A549 (cell line): ENCODE measurements around the gene ITM2B. TPM values are rescaled to one million over a fixed set of nuclear protein-coding genes. Genes with fewer than 3 reads are reported as not detected.

Experiments used
- ATAC-seq, 2 experiments: fragments of 200-7000 bp in 1 of 2; fragments of >200 bp in 1 of 2; cut with Nextera tagmentation in 1 of 2; cut with Tn5 transposase in 1 of 2; 3 replicates each; pipeline versions ENCODE4 v1.8.0 to v1.9.1; 2018 to 2020; ENCODE audit warnings: mild to moderate bottlenecking in 1 of 2, moderate library complexity in 1 of 2
- CTCF ChIA-PET: fragments of 300-600 bp; sonication (Branson Sonifier 250); formaldehyde crosslinking; extraction: SDS; loops from one replicate; lab custom pipeline; 2021; ENCODE audit warnings: antibody characterized with exemption, inconsistent platforms; lab: Yijun Ruan, JAX
- POLR2A ChIA-PET: fragments of 350-600 bp; formaldehyde crosslinking; extraction: SDS; loops from one replicate; lab custom pipeline; 2021; ENCODE audit warnings: antibody characterized with exemption, inconsistent platforms; lab: Yijun Ruan, JAX
- DNase-seq, 2 experiments: peaks; one replicate each; pipeline versions ENCODE4 v3.0.0 to v3.0.0-alpha.2; 2011 to 2016; ENCODE audit warnings: low read depth in 1 of 2, low spot score in 1 of 2
- FAIRE-seq: peaks from 2 replicates; lab custom pipeline; 2011; peaks lifted over from hg19 to GRCh38; lab: Jason Lieb, UNC
- H3K27ac ChIP-seq, 2 experiments: fragments of >200 bp; sonication (Bioruptor Twin); formaldehyde crosslinking; 3 replicates each; pipeline ENCODE4 v1.5.1; 2016 to 2017
- H3K4me1 ChIP-seq: fragments of >200 bp; sonication (Bioruptor Twin); formaldehyde crosslinking; 3 replicates; pipeline ENCODE4 v1.6.1; 2016
- H3K4me2 ChIP-seq: fragments of >200 bp; sonication (Bioruptor Twin); formaldehyde crosslinking; 3 replicates; pipeline ENCODE4 v1.6.1; 2016
- H3K4me3 ChIP-seq: fragments of >200 bp; sonication (Bioruptor Twin); formaldehyde crosslinking; 3 replicates; pipeline ENCODE4 v1.5.1; 2016
- H3K9me3 ChIP-seq: fragments of >200 bp; sonication (Bioruptor Twin); formaldehyde crosslinking; 3 replicates; pipeline ENCODE4 v1.6.1; 2016
- ATOH8 ChIP-seq: fragments of 250-450 bp; sonication (Bioruptor Pico); IDR thresholded peaks from 2 replicates; pipeline ENCODE4 v1.5.0; 2020; ENCODE audit warnings: low read depth, mild to moderate bottlenecking, moderate library complexity
- EHF ChIP-seq: fragments of 250-450 bp; sonication (Bioruptor Pico); IDR thresholded peaks from 2 replicates; pipeline ENCODE4 v1.5.0; 2020; ENCODE audit warnings: mild to moderate bottlenecking
- EHMT2 ChIP-seq: fragments of 200-600 bp; sonication (generic); IDR thresholded peaks from 2 replicates; pipeline ENCODE4 v1.6.1; 2016; ENCODE audit warnings: antibody characterized with exemption, low read depth, mild to moderate bottlenecking, moderate library complexity
- EP300 ChIP-seq, 2 experiments: fragments of >200 bp; sonication (Bioruptor Twin); formaldehyde crosslinking; IDR thresholded peaks; 2 replicates in 1 of 2; 3 replicates in 1 of 2; pipeline ENCODE4 v1.6.1; 2016 to 2017
- FOSL2 ChIP-seq, 2 experiments: fragments of 450-650 bp in 1 of 2; fragments of >200 bp in 1 of 2; sonication (Bioruptor Twin) in 1 of 2; formaldehyde crosslinking; IDR thresholded peaks; 2 replicates each; pipeline versions ENCODE4 v1.5.0 to v1.6.1; 2016 to 2020; ENCODE audit warnings: mild to moderate bottlenecking in 1 of 2, moderate library complexity in 1 of 2
- HDAC2 ChIP-seq: fragments of 200-600 bp; sonication (generic); IDR thresholded peaks from 2 replicates; pipeline ENCODE4 v1.6.1; 2016
- JUN ChIP-seq, 2 experiments: fragments of >200 bp; sonication (Bioruptor Twin); formaldehyde crosslinking; IDR thresholded peaks; 2 replicates in 1 of 2; 3 replicates in 1 of 2; pipeline ENCODE4 v1.6.1; 2016 to 2017
- JUNB ChIP-seq: fragments of >200 bp; sonication (Bioruptor Twin); formaldehyde crosslinking; IDR thresholded peaks from 2 replicates; pipeline ENCODE4 v1.6.1; 2016
- KDM5A ChIP-seq: fragments of 200-600 bp; sonication (generic); IDR thresholded peaks from 2 replicates; pipeline ENCODE4 v1.6.1; 2016; ENCODE audit warnings: antibody characterized with exemption, mild to moderate bottlenecking
- NFE2L2 ChIP-seq: fragments of 150-350 bp; conservative IDR thresholded peaks from 2 replicates; pipeline ENCODE4 v1.6.1; 2014; ENCODE audit warnings: low read length
- NPAS2 ChIP-seq: fragments of 250-450 bp; sonication (Bioruptor Pico); IDR thresholded peaks from 2 replicates; pipeline ENCODE4 v1.8.0; 2022; ENCODE audit warnings: mild to moderate bottlenecking, moderate library complexity, borderline replicate concordance
- PHF8 ChIP-seq: fragments of 200-600 bp; sonication (generic); IDR thresholded peaks from 2 replicates; pipeline ENCODE4 v1.6.1; 2016; ENCODE audit warnings: low read depth, mild to moderate bottlenecking, antibody characterized with exemption, moderate library complexity, borderline replicate concordance
- RFX5 ChIP-seq: fragments of 450-650 bp; IDR thresholded peaks from 2 replicates; pipeline ENCODE4 v1.7.1; 2014; ENCODE audit warnings: antibody characterized with exemption, mild to moderate bottlenecking, moderate library complexity
- TFCP2L1 ChIP-seq: fragments of 250-450 bp; sonication (Bioruptor Pico); IDR thresholded peaks from 2 replicates; pipeline ENCODE4 v1.5.0; 2021; ENCODE audit warnings: mild to moderate bottlenecking
- ZFP36 ChIP-seq: fragments of 450-650 bp; IDR thresholded peaks from 2 replicates; pipeline ENCODE4 v1.6.1; 2014; ENCODE audit warnings: borderline replicate concordance; ENCODE audit not compliant: partially characterized antibody
- ZSCAN20 ChIP-seq: fragments of 250-450 bp; sonication (Bioruptor Pico); IDR thresholded peaks from 2 replicates; pipeline ENCODE4 v1.8.0; 2022; ENCODE audit warnings: mild to moderate bottlenecking, moderate library complexity
- WGBS: methylation state at CpG from one replicate; pipeline ENCODE4 v1.1.6; 2017; ENCODE audit errors: missing lambda C conversion rate; 5-methylcytosine and 5-hydroxymethylcytosine counted together
- polyA plus RNA-seq, 4 experiments: library from polyadenylated mRNA; depleted of rRNA in 3 of 4; stranded (reverse); fragments of >200 nt; fragmentation: RNase III in 1 of 4; extraction: RNeasy Plus Mini Kit Qiagen cat#74134 plus additional on column Dnase treatment in 1 of 4; gene quantifications; 2 replicates in 3 of 4; 3 replicates in 1 of 4; pipeline ENCODE4 v1.2.3, GENCODE V29; 2011 to 2017
- TF ChIP-seq, protein P1 (sequence below): IDR thresholded peaks from 2 replicates; pipeline ENCODE4 v1.6.1; 2012
- TF ChIP-seq, protein P2 (sequence below): fragments of 450-650 bp; IDR thresholded peaks from 2 replicates; pipeline ENCODE4 v1.6.1; 2014; ENCODE audit warnings: antibody characterized with exemption
- TF ChIP-seq, protein P3 (sequence below): IDR thresholded peaks from 2 replicates; pipeline ENCODE4 v1.6.1; 2012

The ITM2B gene
- polyA plus RNA-seq, 2 of the 4 experiments (the other 2 are of a cell fraction) = 116 to 226 TPM

DNA sequence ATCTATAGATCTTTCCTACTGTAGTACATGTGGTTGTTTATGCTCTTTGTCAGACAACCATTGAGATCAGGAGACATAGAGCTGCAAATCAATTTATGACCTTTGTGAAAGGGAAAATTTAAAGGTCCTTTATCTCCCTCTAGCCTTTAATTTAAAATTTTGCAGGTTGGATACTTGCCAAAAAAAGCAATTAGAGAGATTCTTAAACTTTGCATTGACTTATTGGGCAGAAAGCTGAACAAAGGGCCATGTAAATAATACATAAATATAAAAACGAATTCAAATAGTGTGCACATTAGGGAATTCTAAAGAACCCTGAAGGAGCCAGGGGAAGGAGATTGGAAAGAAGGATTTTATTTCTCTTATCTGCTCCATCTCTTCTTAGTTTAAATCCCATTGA, 48.5 kb downstream of the ITM2B start:
- POLR2A ChIA-PET = no interaction called here
- no peak for ATAC-seq
- Histone ChIP-seq H3K4me1 (no peaks in the 10 kb centered on the region), H3K9me3 (no peaks in the 10 kb centered on the region), H3K27ac (no peak overlapping the region), H3K4me2 (no peak overlapping the region), H3K4me3 (no peak overlapping the region)
- no peak for DNase-seq
- no peak for FAIRE-seq
- WGBS = 59% methylated on average over 1 of the region's 1 CpG
- TF ChIP-seq TFCP2L1 (CRISPR knock-in tag) (no peak), EHF (no peak), FOSL2 (IDR thresholded peaks at IDR 0.05) (no peak), FOSL2 (CRISPR knock-in tag; IDR thresholded peaks at IDR 0.05) (no peak), ATOH8 (CRISPR knock-in tag) (no peak), KDM5A (no peak), RFX5 (no peak)
- TF ChIP-seq, protein P1, sequence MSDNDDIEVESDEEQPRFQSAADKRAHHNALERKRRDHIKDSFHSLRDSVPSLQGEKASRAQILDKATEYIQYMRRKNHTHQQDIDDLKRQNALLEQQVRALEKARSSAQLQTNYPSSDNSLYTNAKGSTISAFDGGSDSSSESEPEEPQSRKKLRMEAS = no peak
- CTCF ChIA-PET = no interaction called here

DNA sequence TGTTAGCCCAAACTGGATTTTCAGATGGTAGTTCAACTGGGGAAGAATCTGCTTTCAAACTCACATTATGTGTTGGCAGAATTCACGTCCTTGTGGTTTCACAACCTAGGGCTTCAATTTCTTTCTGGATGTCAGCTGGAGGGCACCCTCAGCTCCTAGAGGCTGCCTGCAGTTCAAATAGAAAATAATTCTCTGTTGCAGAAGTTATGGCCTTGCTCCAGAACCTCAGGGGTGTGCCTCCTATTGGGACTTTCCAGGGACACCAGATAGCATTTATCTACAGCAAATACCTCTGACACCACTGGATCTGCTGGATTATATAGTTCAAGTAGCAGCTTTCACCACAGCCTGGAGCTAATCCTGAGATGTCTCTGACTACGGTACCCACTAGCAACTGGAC, 58.7 kb downstream of the ITM2B start:
- Histone ChIP-seq H3K4me2 (no peak overlapping the region), H3K9me3 (no peaks in the 10 kb centered on the region), H3K4me1 (no peaks in the 10 kb centered on the region), H3K27ac (no peak overlapping the region), H3K4me3 (no peak overlapping the region)
- POLR2A ChIA-PET = interaction anchor here (0.6 kb wide), 1 partner anchor 154 kb away, joined by 3 read pairs; no protein-coding TSS in a partner anchor
- ATAC-seq (no peak), DNase-seq (no peak), FAIRE-seq (no peak)
- TF ChIP-seq EP300 (IDR thresholded peaks at IDR 0.05) (no peak), EHMT2 (no peak), RFX5 (no peak), JUN (IDR thresholded peaks at IDR 0.05) (no peak)
- WGBS = 34% methylated on average over 2 of the region's 2 CpGs
- CTCF ChIA-PET = interaction anchor here (0.6 kb wide), 1 partner anchor 121 kb away, joined by 3 read pairs; no protein-coding TSS in a partner anchor

GRCh38 chr13:48292650-48293049, 59.6 kb downstream of the ITM2B start:
- Histone ChIP-seq H3K27ac (no peak overlapping the region), H3K9me3 (no peaks in the 10 kb centered on the region), H3K4me2 (no peak overlapping the region), H3K4me3 (no peak overlapping the region), H3K4me1 (no peaks in the 10 kb centered on the region)
- POLR2A ChIA-PET = no interaction called here
- WGBS = 65% methylated on average over 4 of the region's 4 CpGs
- CTCF ChIA-PET = no interaction called here
- no peak for FAIRE-seq
- ATAC-seq = no peak
- DNase-seq = no peak
- no peak for TF ChIP-seq EHMT2
- no peak for TF ChIP-seq ZFP36
- no peak for TF ChIP-seq NFE2L2
- TF ChIP-seq, protein P2, sequence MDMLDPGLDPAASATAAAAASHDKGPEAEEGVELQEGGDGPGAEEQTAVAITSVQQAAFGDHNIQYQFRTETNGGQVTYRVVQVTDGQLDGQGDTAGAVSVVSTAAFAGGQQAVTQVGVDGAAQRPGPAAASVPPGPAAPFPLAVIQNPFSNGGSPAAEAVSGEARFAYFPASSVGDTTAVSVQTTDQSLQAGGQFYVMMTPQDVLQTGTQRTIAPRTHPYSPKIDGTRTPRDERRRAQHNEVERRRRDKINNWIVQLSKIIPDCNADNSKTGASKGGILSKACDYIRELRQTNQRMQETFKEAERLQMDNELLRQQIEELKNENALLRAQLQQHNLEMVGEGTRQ = no peak
- TF ChIP-seq, protein P3, sequence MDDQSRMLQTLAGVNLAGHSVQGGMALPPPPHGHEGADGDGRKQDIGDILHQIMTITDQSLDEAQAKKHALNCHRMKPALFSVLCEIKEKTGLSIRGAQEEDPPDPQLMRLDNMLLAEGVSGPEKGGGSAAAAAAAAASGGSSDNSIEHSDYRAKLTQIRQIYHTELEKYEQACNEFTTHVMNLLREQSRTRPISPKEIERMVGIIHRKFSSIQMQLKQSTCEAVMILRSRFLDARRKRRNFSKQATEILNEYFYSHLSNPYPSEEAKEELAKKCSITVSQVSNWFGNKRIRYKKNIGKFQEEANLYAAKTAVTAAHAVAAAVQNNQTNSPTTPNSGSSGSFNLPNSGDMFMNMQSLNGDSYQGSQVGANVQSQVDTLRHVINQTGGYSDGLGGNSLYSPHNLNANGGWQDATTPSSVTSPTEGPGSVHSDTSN = no peak
- no peak for TF ChIP-seq NPAS2 (CRISPR knock-in tag)
- TF ChIP-seq EHF = no peak

DNA sequence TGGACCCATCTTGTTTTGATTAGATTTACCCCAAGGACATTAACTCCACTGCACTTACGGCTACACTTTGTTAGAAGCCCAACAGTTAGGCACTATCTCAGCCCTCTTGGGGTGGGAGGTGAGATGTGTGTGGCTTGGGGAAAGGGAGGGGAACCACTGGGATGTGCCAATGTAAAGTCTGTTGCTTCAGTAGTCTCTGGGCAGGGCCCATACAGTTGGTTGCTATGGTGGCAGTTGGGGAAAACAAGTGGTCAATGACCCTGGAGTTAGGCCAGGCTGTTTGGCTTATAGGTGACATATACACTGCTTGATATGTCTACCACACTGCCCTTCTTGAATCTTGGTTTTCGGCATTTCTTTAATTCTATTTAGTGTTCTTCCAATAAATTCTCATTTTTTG, 61.6 kb downstream of the ITM2B start:
- CTCF ChIA-PET = interaction anchor here (1.0 kb wide), 1 partner anchor 116 kb away, joined by 3 read pairs; no protein-coding TSS in a partner anchor
- H3K4me2 ChIP-seq = no peak overlapping the region
- no peak overlapping the region for H3K4me3 ChIP-seq
- no peak overlapping the region for H3K27ac ChIP-seq
- H3K9me3 ChIP-seq = no peaks in the 10 kb centered on the region
- ATAC-seq = no peak
- TF ChIP-seq HDAC2 (no peak), ATOH8 (CRISPR knock-in tag) (no peak), ZSCAN20 (CRISPR knock-in tag) (no peak), JUN (IDR thresholded peaks at IDR 0.05) (no peak), PHF8 (no peak), JUNB (no peak)
- TF ChIP-seq, protein P2 = no peak
- TF ChIP-seq, all 56 proteins: peak for 0
- FAIRE-seq = no peak
- no peaks in the 10 kb centered on the region for H3K4me1 ChIP-seq
- WGBS = 86% methylated on average over 2 of the region's 2 CpGs
- no peak for DNase-seq
- POLR2A ChIA-PET = no interaction called here
